ENCODE data around the gene SLC25A15. TPM values are rescaled to one million over a fixed set of nuclear protein-coding genes. Genes with fewer than 3 reads are reported as not detected.

SLC25A15 gene
- total and polyA plus RNA-seq, 2 donors (not counting 1 experiment from before 2014, with no cell fraction given) = 6.8 to 9.6 TPM

DNA sequence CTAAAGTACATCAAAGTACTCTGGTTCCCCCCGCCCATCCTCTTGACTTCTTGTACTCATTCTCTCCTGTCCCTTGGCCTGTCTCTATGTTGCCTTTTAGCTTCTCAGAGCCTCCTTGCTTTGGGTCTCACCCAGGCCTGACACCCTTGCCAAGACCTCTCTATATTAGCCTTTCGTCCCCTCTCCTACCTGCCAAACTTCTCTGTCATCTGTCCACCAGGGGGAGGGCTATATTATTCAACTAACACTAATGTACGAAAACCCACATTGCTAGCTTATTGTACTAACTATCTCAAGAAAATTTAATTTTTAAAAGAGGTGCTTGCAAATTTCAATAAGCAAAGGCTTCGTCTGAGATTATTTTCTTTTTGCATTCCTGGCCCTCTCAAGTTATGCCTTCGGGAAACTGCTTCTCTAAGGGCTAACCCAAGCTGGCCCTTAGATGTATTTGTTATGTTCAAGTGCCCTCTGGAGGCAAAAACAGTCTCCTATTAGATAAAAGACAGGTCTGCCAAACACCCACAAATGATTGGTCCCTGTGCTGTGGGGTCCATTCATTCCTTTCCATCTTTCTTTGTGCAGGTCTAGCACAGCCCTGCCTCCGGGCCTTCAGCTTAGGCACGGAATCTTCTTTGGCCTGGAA, 12.1 kb upstream of the SLC25A15 start:
- Histone ChIP-seq H2AFZ (ENCODE audit: low read length) (peak overlapping the region; percentile 31), H3K36me3 (ENCODE audit: control insufficient read depth, insufficient read depth, low read length) (no peaks in the 10 kb centered on the region), H3K4me1 (ENCODE audit: control insufficient read depth, extremely low read depth, insufficient read depth, low read length) (no peaks in the 10 kb centered on the region), H3K27me3 (ENCODE audit: control insufficient read depth, insufficient read depth, low read length) (no peaks in the 10 kb centered on the region), H3K4me3 (replicated peaks in 1 of 4; ENCODE audit: control extremely low read depth in 1 of 4, insufficient read depth in 1 of 4, low read depth in 3 of 4, low read length in 4 of 4) (peak overlapping the region in 2 of 4 experiments; percentile 20 to 23), H3K4me2 (ENCODE audit: extremely low read depth, insufficient read depth, low read length) (peak overlapping the region; percentile 48), H3K9me3 (ENCODE audit: control insufficient read depth, insufficient read depth, low read depth, low read length) (no peaks in the 10 kb centered on the region), H3K79me2 (ENCODE audit: control insufficient read depth, insufficient read depth, low read length) (no peaks in the 10 kb centered on the region), H4K20me1 (ENCODE audit: control insufficient read depth, extremely low read depth, insufficient read depth, low read length) (no peaks in the 10 kb centered on the region), H3K9ac (ENCODE audit: insufficient read depth, low read length) (no peak overlapping the region), H3K27ac (ENCODE audit: insufficient read depth, low read length) (no peak overlapping the region)
- TF ChIP-seq EZH2 (IDR thresholded peaks at IDR 0.05; ENCODE audit: low read length, missing control alignments) = no peak
- TF ChIP-seq, protein P1, sequence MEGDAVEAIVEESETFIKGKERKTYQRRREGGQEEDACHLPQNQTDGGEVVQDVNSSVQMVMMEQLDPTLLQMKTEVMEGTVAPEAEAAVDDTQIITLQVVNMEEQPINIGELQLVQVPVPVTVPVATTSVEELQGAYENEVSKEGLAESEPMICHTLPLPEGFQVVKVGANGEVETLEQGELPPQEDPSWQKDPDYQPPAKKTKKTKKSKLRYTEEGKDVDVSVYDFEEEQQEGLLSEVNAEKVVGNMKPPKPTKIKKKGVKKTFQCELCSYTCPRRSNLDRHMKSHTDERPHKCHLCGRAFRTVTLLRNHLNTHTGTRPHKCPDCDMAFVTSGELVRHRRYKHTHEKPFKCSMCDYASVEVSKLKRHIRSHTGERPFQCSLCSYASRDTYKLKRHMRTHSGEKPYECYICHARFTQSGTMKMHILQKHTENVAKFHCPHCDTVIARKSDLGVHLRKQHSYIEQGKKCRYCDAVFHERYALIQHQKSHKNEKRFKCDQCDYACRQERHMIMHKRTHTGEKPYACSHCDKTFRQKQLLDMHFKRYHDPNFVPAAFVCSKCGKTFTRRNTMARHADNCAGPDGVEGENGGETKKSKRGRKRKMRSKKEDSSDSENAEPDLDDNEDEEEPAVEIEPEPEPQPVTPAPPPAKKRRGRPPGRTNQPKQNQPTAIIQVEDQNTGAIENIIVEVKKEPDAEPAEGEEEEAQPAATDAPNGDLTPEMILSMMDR (conservative IDR thresholded peaks at IDR 0.05 in 1 of 2, IDR thresholded peaks at IDR 0.05 in 1 of 2; ENCODE audit: low read depth in 1 of 2, low read length in 2 of 2) = peak; percentile 44 to 50
- peak; percentile 43 to 63 for DNase-seq (ENCODE audit: low read depth in 2 of 2)

DNA sequence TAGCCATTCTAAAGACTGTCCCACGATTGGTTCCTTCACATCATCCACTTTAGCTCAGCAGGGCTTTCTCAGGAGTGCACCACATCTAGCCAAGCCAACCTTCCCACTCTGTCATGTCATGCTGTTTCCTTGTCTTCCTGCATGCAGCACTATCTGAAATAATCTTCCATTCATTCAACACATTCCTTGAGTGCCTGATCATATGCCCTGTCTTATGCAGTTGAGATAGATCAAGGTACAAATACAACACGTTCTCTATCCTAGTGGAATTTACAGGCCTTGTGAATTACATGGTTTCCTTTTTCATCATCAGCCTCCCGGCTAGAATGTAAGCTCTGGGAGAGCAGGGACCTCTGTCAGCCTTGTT, 11.6 kb upstream of the SLC25A15 start:
- H3K4me3 ChIP-seq (replicated peaks in 1 of 4; ENCODE audit: control extremely low read depth in 1 of 4, insufficient read depth in 1 of 4, low read depth in 3 of 4, low read length in 4 of 4) = no peak overlapping the region

DNA sequence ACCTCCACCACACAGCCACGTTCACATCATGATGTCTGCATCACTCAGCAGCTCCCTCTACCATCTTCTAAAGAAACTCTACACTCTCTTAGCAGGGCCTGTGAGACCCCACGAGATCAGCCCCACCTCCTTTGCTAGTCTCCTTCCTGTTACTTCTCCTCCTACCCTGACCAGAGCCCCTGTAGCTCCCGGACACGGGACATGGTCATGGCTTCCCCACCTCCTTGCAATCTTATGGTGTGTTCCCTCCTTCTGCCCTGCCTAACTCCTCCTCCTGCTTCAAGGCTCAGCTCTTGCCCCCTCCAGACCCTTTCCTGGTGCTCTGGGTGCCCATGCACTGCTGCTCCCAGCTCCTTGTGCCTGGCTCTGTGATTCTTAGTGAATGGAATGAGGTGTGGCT, 10.4 kb upstream of the SLC25A15 start:
- TF ChIP-seq, protein P1 (conservative IDR thresholded peaks at IDR 0.05 in 1 of 2, IDR thresholded peaks at IDR 0.05 in 1 of 2; ENCODE audit: low read depth in 1 of 2, low read length in 2 of 2) = no peak
- TF ChIP-seq EZH2 (IDR thresholded peaks at IDR 0.05; ENCODE audit: low read length, missing control alignments) = no peak
- Histone ChIP-seq H3K27ac (ENCODE audit: insufficient read depth, low read length) (no peak overlapping the region), H3K9me3 (ENCODE audit: control insufficient read depth, insufficient read depth, low read depth, low read length) (no peaks in the 10 kb centered on the region), H3K4me1 (ENCODE audit: control insufficient read depth, extremely low read depth, insufficient read depth, low read length) (no peaks in the 10 kb centered on the region), H3K9ac (ENCODE audit: insufficient read depth, low read length) (no peak overlapping the region), H4K20me1 (ENCODE audit: control insufficient read depth, extremely low read depth, insufficient read depth, low read length) (no peaks in the 10 kb centered on the region), H3K27me3 (ENCODE audit: control insufficient read depth, insufficient read depth, low read length) (no peaks in the 10 kb centered on the region), H3K36me3 (ENCODE audit: control insufficient read depth, insufficient read depth, low read length) (no peaks in the 10 kb centered on the region), H2AFZ (ENCODE audit: low read length) (no peak overlapping the region), H3K79me2 (ENCODE audit: control insufficient read depth, insufficient read depth, low read length) (no peaks in the 10 kb centered on the region), H3K4me2 (ENCODE audit: extremely low read depth, insufficient read depth, low read length) (no peak overlapping the region), H3K4me3 (replicated peaks in 1 of 4; ENCODE audit: control extremely low read depth in 1 of 4, insufficient read depth in 1 of 4, low read depth in 3 of 4, low read length in 4 of 4) (no peak overlapping the region)
- no peak for DNase-seq (ENCODE audit: low read depth in 2 of 2)

More for the DNA sequence above, 11.6 kb upstream of the SLC25A15 start:
- no peaks in the 10 kb centered on the region for H3K27me3 ChIP-seq (ENCODE audit: control insufficient read depth, insufficient read depth, low read length)
- H3K36me3 ChIP-seq (ENCODE audit: control insufficient read depth, insufficient read depth, low read length) = no peaks in the 10 kb centered on the region
- DNase-seq (ENCODE audit: low read depth in 2 of 2) = no peak
- no peak for TF ChIP-seq EZH2 (IDR thresholded peaks at IDR 0.05; ENCODE audit: low read length, missing control alignments)
- TF ChIP-seq, protein P1 (conservative IDR thresholded peaks at IDR 0.05 in 1 of 2, IDR thresholded peaks at IDR 0.05 in 1 of 2; ENCODE audit: low read depth in 1 of 2, low read length in 2 of 2) = no peak
- H3K4me1 ChIP-seq (ENCODE audit: control insufficient read depth, extremely low read depth, insufficient read depth, low read length) = no peaks in the 10 kb centered on the region
- no peaks in the 10 kb centered on the region for H3K79me2 ChIP-seq (ENCODE audit: control insufficient read depth, insufficient read depth, low read length)
- no peak overlapping the region for H3K27ac ChIP-seq (ENCODE audit: insufficient read depth, low read length)
- no peak overlapping the region for H3K9ac ChIP-seq (ENCODE audit: insufficient read depth, low read length)
- peak overlapping the region; percentile 31 for H2AFZ ChIP-seq (ENCODE audit: low read length)
- no peaks in the 10 kb centered on the region for H4K20me1 ChIP-seq (ENCODE audit: control insufficient read depth, extremely low read depth, insufficient read depth, low read length)
- no peaks in the 10 kb centered on the region for H3K9me3 ChIP-seq (ENCODE audit: control insufficient read depth, insufficient read depth, low read depth, low read length)
- H3K4me2 ChIP-seq (ENCODE audit: extremely low read depth, insufficient read depth, low read length) = no peak overlapping the region

All from fibroblast of lung (primary cell).